Epithelial cell of esophagus (primary cell): Measurements from ENCODE around the gene FSTL5.

Experiments
- DNase-seq: peaks from one replicate; pipeline ENCODE4 v3.0.0; 2010; ENCODE audit warnings: low read depth
- H3K4me3 ChIP-seq: 2 replicates; pipeline ENCODE4 v1.5.1; 2011; ENCODE audit warnings: mild to moderate bottlenecking, low read length, control low read depth
- TF ChIP-seq, protein P1 (sequence below): IDR thresholded peaks from 2 replicates; pipeline ENCODE4 v1.5.1; 2011; ENCODE audit warnings: low read depth, mild to moderate bottlenecking, low read length, control low read depth, inconsistent platforms; ENCODE audit not compliant: insufficient read depth; ENCODE audit errors: missing control alignments

Gene FSTL5

DNA sequence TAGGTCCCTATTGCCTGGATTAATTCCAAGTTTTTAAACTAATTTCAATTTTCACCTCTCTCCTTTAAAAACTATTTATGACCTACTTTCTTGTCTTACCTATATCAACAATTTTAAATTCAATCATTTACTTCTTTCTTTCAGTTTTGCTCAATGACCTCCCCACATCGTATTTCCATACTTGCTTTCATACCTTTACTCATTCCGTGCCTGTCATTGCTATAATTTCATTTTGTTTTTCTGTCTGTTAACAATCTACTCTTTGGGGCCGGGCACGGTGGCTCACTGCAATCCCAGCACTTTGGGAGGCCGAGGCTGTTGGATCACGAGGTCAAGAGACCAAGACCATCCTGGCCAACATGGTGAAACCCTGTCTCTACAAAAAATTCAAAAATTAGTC lies 781.1 kb downstream of the FSTL5 start:
- TF ChIP-seq, protein P1, sequence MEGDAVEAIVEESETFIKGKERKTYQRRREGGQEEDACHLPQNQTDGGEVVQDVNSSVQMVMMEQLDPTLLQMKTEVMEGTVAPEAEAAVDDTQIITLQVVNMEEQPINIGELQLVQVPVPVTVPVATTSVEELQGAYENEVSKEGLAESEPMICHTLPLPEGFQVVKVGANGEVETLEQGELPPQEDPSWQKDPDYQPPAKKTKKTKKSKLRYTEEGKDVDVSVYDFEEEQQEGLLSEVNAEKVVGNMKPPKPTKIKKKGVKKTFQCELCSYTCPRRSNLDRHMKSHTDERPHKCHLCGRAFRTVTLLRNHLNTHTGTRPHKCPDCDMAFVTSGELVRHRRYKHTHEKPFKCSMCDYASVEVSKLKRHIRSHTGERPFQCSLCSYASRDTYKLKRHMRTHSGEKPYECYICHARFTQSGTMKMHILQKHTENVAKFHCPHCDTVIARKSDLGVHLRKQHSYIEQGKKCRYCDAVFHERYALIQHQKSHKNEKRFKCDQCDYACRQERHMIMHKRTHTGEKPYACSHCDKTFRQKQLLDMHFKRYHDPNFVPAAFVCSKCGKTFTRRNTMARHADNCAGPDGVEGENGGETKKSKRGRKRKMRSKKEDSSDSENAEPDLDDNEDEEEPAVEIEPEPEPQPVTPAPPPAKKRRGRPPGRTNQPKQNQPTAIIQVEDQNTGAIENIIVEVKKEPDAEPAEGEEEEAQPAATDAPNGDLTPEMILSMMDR: no peak

DNA sequence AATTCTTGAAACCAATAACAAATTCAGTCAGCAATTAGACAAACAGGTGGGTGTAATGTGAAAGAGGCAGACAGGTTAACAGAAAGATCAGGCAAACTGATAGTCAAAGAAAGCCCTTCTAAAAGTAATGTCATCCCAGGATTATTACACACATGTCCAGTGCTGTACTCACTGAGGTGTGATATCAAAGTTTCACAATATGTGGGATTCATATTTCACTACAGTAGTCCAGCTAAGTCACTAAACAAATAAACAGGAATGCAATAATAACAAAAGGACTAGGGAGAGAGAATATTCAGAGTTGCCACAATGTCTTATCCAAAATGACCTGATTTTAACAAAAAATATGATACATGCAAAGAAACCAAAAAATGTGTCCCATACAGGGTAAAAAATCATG lies 787.5 kb downstream of the FSTL5 start:
- TF ChIP-seq, protein P1: no peak
- DNase-seq: peak; percentile 76
- no peak overlapping the region for H3K4me3 ChIP-seq

More for the DNA sequence above, 781.1 kb downstream of the FSTL5 start:
- no peak overlapping the region for H3K4me3 ChIP-seq
- no peak for DNase-seq

DNA sequence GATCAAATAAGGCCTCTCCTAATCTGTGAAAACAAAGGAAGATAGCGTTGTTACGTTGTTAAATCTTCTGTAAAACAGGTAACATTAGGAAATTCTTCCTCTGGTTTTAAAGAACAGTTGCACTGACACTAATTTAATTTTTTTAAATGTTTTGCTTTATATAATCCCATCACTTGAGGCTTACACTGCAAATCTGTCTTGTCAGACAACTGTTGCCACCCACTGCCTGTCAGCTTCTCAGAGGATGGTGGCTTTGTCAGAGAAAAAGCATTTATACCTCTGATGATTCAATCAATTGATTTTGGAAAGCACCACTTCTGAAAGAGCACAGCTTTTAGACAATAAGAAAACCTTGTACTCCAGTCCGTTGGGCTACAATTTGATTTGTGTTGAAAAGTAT lies 799.1 kb downstream of the FSTL5 start:
- DNase-seq: no peak
- TF ChIP-seq, protein P1: no peak
- no peak overlapping the region for H3K4me3 ChIP-seq

DNA sequence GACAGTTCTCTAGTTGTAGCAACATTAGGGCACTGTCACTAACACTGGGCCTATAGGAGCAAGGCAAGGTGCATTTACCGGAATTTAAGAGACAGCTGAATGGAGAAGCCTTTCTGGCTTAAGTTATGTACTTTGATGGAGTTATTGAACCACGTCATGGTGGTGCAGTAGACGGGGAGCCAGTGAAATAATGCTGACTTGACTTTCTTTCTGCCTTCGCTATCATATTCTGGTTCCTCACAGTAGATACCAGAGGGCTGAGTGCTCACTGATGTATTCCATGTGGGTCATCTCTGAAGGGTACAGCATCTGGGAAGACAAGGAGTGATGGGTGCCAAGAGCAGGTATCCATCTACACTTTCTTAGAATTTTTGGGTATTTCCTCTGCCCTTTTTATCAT lies 802.8 kb downstream of the FSTL5 start:
- H3K4me3 ChIP-seq: no peak overlapping the region
- no peak for DNase-seq
- TF ChIP-seq, protein P1: no peak

DNA sequence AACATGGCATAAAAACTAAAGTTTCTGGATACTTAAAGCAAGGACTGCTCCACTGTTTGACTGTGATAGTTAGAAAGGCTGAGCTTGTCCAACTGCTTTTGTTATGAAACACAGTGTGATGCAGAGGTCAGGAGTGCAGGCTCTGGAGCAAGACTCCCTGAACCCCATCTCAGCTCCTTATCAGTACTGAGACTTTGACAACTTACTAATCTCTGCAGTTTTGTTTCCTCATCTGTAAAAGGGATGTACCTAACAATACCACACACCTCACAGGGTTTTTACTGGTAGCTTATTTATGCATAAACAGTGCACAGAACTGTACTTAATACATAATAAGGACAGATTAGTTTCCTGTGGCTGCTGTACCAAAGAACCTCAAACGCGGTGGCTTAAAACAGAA lies 804.3 kb downstream of the FSTL5 start:
- DNase-seq: peak; percentile 17
- H3K4me3 ChIP-seq: no peak overlapping the region
- TF ChIP-seq, protein P1: no peak

DNA sequence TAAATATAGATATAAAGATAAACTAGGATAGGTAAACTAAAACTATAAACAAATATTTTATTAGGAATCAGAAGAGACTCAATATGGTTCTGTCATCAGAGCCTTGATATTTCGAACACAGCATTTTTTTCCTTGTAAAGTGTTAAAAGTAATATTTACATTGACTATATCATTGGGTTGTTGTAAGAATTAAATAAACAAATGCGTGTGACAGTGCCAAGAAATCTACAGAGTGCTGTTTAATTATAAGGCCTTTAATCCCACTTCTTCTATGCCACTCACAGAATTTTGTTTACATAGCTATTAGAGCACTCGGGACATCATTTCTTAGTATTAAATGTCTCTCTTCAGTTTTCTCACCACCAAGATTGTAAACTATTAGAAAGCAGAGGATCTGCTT lies 807.4 kb downstream of the FSTL5 start:
- no peak overlapping the region for H3K4me3 ChIP-seq
- TF ChIP-seq, protein P1: no peak
- DNase-seq: no peak

DNA sequence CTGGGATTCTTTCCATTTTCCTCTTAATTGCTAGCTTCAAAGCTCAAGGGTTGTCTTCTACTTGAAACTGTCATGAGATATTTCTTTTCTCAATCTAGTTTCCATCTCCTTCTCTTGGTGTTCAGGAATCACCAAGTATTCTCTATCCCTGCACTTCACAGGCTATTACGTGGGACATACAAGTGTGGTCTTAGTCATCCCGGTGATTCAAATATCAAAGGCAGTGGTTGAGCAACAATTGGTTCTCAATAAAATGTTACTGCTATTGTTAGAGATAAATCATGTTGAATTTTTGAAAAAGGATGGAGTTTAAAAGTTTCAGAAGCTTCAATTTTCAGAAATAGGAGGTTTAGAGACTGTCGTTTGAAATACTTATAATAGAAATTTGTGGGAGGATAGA lies 812.9 kb downstream of the FSTL5 start:
- TF ChIP-seq, protein P1: no peak
- DNase-seq: peak; percentile 81
- H3K4me3 ChIP-seq: no peak overlapping the region
